GM13977 (cell line): Measurements from ENCODE around the gene COL13A1.

Source experiments
- DNase-seq: peaks from one replicate; pipeline ENCODE4 v3.0.0; 2012; ENCODE audit warnings: low spot score
- CTCF ChIP-seq: IDR thresholded peaks from 2 replicates; pipeline ENCODE4 v1.5.1; 2012; ENCODE audit warnings: mild to moderate bottlenecking, control low read depth; ENCODE audit not compliant: insufficient read depth; ENCODE audit errors: extremely low read depth, missing control alignments
- in situ Hi-C: fragments of 300-500 bp; cut with MboI; formaldehyde crosslinking; loops from one replicate; pipeline ENCODE4 v1.12.0; 2022; ENCODE audit warnings: low sequenced_read_pairs, low pct_unique_long_range_greater_than_20kb, mixed read lengths, inconsistent platforms; ENCODE audit not compliant: unreplicated experiment

COL13A1 gene

DNA sequence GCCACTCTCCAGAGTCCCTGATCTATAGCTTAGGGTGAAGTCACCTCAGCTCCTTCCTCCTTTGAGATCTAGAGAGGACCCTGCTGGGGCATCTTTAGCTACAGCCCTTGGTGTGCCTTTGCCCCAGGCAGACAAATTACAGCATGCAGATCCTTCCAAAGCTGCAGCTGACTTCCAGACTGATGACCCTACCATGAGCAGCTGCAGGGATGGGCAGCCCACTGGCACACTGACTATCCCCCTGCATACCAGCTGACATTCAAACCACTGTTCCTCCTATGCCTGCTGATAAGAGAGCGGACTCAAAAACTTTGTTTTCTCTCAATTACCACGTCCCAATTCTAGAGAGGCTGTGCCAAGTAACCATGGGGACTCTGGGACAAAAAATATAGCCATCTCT is 70.6 kb downstream of the COL13A1 start:
- in situ Hi-C loops: no loop called here
- DNase-seq: no peak
- TF ChIP-seq CTCF: no peak

DNA sequence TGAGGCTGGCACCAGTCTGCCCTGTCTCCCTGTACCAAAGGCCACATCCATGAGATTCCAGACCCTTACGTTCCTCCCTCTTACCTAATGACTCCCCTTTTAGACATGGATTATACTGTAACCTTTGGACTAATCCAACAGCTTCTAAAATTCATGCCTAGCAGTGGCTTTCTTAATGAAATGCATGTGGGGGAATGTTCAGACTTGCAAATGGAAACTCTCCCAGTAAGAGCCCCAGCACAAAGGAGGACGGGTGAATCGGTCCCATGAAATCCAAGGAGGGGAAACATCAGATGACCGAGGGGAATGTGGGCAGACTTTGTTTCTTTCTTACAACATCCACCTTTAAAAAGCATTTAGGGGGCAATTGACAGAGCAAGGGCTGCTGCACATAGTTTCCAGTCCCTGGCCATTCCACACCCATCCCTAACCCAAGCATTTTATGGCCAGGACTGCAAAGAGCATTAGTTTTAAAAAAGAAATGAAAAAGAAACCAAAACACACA is 71.5 kb downstream of the COL13A1 start:
- in situ Hi-C loops: no loop called here
- TF ChIP-seq CTCF: no peak
- no peak for DNase-seq

- no peak for TF ChIP-seq CTCF
- in situ Hi-C loops: no loop called here
- DNase-seq: no peak
Observed at GRCh38 chr10:69874449-69874848, 72.7 kb downstream of the COL13A1 start.

GRCh38 chr10:69875856-69876255 is 74.2 kb downstream of the COL13A1 start:
- in situ Hi-C loops: no loop called here
- no peak for TF ChIP-seq CTCF
- DNase-seq: no peak

- no peak for DNase-seq
- in situ Hi-C loops: no loop called here
- TF ChIP-seq CTCF: no peak
Observed at GRCh38 chr10:69876286-69876685, 74.6 kb downstream of the COL13A1 start.

- in situ Hi-C loops: no loop called here
- TF ChIP-seq CTCF: no peak
- no peak for DNase-seq
Observed at GRCh38 chr10:69876931-69877330, 75.2 kb downstream of the COL13A1 start.

DNA sequence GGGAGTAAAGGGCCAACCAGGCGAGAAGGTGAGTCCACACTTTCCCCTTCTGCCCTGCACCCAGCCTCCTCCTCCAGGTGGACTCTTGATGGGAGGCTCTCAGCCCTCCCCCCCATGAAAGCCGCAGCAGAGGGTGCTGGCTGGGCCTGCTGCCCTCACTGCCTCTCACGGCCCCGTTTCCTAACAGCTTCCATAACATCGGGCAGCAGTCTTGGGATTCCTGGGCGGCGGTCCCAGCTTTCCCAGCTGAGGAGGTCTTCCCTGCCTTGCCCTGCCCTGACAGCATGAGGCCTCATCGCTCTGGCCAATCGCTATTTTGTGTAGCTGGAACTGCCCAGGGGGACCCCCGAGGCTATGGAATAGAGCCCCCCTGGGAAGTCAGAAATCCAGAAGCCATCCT is 76.3 kb downstream of the COL13A1 start:
- no peak for TF ChIP-seq CTCF
- no peak for DNase-seq
- in situ Hi-C loops: no loop called here
